Cardiac fibroblast (primary cell): ENCODE data around the gene PRKAA2.

Source experiments
- DNase-seq, 2 donors: peaks; one replicate each; pipeline versions ENCODE4 v3.0.0 to v3.0.0-alpha.2; 2010; ENCODE audit warnings: low read depth in 2 of 2
- H3K4me3 ChIP-seq, 2 donors: replicated peaks in 1 of 2; 1 replicate in 1 of 2; 2 replicates in 1 of 2; pipeline ENCODE4 v1.5.1; 2011; ENCODE audit warnings: low read depth in 2 of 2, low read length in 2 of 2, mild to moderate bottlenecking in 2 of 2, moderate library complexity in 1 of 2
- CTCF ChIP-seq: IDR thresholded peaks from one replicate; pipeline ENCODE4 v1.5.1; 2011; ENCODE audit warnings: low read depth, mild to moderate bottlenecking, low read length, inconsistent platforms

Gene PRKAA2

GRCh38 chr1:56754708-56755479 lies 109.8 kb downstream of the PRKAA2 start:
- no peak for TF ChIP-seq CTCF
- no peak for DNase-seq
- no peak overlapping the region for H3K4me3 ChIP-seq

DNA sequence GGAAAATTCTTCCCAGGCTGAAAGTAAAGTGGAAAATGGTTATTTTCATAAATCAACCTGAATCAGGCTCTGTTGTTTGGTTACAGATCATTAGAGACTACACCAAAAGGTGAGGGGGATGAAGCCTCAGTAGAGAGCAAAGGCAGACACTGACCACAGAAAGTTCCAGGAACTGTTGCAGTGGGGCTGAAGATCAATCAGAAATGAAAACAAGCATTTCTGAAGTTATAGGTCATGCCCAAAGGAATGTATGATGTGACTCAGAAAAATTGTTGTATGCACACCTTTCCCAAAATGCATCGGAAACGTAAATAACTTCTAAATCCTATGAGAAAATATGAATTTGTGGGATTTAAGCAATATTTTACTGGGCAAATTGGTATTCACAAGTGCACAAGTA lies 110.8 kb downstream of the PRKAA2 start:
- DNase-seq: no peak
- H3K4me3 ChIP-seq: no peak overlapping the region
- no peak for TF ChIP-seq CTCF

- DNase-seq: no peak
- H3K4me3 ChIP-seq: no peak overlapping the region
- TF ChIP-seq CTCF: no peak
Measured at GRCh38 chr1:56758135-56758534, 113.0 kb downstream of the PRKAA2 start.

GRCh38 chr1:56758794-56759193 lies 113.7 kb downstream of the PRKAA2 start:
- no peak overlapping the region for H3K4me3 ChIP-seq
- no peak for TF ChIP-seq CTCF
- DNase-seq: no peak
